GM21381 (cell line): ENCODE data around the gene CCSER2.
"Not testable (repeated sequence)": the region's sequence is repeated elsewhere in the genome, so short reads cannot be mapped to it uniquely, and the experiment has no call there.

Experiments
- ATAC-seq: cut with Tn5 transposase; IDR thresholded peaks from one replicate; pipeline ENCODE4 v1.9.1; 2021; ENCODE audit warnings: mild to moderate bottlenecking, moderate library complexity; ENCODE audit not compliant: unreplicated experiment

Gene CCSER2

DNA sequence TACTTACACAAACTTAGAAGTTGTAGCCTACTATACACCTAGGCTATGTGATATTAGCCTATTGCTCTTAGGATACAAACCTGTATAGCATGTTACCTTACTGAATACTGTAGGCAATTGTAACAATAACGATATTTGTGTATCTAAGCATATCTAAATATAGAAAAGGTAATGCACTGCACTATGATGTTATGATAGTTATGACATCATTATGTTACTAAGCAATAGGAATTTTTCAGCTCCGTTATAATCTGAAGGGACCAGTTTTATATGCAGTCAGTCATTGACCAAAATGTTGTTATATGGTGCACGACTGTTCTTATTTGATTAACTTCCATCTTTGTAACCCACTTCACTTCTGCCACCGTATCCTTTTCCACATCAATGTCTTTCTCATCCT lies 62.0 kb downstream of the CCSER2 start:
- no peak for ATAC-seq

DNA sequence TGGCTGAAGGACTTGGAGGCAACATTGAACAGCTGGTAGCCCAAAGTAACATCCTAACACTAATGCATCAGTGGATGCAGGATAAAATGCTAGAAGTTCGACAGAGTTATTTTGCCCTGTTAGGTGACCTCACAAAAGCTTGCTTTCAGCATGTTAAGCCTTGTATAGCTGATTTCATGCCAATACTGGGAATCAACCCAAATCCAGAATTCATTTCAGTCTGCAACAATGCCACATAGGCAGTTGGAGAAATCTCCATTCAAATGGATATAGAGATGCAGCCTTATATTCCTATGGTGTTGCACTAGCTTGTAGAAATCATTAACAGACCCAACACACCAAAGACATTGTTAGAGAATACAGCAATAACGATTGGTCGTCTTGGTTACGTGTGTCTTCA lies 62.9 kb downstream of the CCSER2 start:
- no peak for ATAC-seq

DNA sequence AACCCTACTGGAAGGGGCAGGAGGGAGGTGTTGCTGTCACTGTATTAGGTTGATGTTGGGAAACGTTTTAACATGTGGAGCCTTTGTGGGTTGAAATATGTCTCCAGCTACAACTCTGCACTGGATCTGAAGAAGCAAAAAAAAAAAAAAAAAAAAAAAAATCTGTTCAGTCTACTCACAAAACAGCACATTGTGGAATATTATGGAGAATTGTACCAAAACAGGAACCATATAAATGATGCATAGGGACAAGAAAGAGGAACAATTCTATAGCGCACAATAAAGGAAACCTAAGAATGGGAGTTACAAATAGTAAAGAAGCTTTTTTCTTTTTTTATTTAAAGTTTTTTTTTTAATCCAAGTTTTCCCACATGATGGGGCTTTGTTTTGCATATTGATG lies 63.8 kb downstream of the CCSER2 start:
- ATAC-seq, result no peak

DNA sequence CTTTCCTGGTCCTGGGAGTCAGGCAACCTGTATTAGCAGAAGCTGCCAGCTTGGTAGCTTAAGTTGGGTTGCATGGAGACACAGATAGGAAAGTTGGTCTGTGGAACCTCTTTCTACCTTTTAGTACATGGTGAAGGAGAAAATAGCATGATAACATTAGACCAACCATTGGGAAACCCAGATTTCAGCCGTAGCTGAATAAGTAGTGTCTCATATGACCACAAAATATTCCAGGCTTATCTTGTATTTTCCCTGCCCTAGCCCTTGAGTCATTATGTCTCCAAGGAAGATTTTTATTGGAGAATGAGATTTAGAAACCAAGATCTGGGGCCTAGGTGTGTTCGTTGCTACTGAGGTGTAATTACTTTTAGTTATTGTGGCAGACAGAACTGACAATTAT lies 67.2 kb downstream of the CCSER2 start:
- no peak for ATAC-seq

DNA sequence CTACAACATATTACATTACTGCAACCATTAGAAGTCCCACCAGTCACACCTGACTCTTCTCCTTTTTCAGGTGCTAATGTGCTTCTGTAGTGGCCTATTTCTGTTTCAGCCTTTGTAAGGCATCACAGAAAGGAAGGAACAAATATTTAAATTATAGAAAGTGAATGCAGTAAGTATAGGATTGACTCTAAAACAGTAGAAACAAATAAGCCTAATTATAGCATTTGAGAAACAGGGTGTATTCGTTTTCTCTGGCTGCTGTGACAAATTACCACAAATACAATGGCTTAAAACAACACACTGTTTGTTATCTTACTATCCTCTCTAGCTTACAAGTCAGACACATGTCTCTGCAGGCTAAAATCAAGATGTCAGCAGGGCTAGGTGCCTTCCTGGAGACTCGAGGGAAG lies 69.4 kb downstream of the CCSER2 start:
- ATAC-seq, result peak; percentile 74

DNA sequence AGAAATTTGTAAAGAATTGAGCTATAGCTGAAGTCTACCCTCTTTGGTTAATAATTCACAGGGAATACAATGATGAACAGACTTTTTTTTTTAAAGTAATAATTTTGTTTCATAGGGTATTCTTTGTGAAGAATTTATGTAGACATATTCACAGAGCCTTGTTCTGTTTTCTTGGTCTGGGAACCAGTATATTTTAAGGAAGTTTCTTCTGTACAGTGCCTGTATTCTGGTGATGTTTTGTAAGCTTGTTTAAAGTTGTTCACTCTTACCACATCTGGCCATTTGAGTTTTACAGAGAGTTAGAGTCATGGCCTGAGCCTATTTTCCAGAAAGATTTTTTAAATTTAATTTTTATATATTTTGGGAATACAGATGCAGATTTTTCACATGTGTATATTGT lies 70.3 kb downstream of the CCSER2 start:
- no peak for ATAC-seq

DNA sequence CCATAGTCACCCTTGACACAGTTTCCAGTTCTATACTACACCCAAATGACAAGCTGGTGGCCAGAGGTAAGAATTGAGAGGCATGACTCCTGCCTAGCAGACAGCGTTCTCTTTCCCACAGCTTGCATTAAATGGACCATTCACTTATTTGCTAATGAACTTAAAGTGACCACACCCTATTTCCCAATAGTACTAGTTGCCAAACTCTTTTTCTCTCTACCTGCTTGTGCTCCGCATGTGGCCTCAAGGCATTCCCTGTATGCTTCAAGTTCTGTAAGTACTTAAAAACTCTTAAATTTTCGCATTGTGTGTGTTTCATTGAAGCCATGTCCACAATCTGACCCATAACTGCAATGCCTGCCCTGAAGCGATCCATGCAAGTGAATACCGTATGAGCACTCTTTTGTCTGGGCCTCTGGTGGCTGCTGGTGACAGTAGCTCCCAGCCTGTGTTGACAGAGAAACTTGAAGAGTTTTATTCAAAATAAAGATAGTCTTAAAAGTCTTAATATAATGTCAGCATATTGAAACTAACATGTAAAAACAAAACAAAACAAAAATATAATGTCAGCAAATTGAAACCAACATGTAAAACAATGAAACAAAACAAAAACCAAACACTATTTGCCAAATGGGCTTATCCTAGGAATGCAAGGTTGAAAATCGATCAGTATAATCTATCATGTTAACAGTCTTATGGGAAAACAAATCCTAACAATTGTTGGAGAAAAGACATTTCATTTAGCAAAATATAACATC lies 73.6 kb downstream of the CCSER2 start:
- ATAC-seq, result no peak

DNA sequence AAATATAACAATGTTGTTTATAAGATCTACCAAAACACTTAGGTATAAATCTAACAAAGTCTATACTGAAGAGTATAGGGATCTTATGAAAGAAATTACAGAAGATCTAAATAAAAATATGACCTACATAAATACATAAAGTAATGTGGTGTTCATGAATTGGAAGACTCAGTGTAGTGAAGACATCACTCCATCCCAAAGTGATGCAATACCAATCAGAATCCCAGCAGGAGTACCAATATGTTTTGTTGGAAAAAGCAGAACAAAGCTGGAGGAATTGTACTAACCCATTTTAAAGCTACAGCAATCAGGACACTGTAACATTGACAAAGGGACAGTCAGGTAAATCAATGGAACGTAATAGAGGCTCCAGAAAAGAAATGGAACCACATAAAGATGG lies 76.4 kb downstream of the CCSER2 start:
- ATAC-seq, result no peak

DNA sequence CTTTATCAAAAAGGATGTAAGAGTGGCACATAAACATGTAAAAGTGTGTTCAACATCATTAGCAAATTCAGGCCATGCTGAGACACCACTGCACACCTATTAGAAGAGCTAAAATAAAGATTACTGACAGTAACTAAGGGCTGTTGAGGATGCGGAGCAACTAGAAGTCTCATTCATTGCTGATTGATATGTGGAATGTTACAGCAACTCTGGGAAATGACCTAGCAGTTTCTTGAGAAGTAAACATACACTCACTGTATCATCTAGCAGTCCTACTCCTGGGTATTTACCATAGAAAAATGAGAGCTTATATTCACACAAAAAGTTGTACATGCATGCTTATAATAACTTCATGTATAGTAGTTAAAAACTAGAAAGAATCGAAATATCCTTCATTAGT lies 77.3 kb downstream of the CCSER2 start:
- ATAC-seq, result no peak

DNA sequence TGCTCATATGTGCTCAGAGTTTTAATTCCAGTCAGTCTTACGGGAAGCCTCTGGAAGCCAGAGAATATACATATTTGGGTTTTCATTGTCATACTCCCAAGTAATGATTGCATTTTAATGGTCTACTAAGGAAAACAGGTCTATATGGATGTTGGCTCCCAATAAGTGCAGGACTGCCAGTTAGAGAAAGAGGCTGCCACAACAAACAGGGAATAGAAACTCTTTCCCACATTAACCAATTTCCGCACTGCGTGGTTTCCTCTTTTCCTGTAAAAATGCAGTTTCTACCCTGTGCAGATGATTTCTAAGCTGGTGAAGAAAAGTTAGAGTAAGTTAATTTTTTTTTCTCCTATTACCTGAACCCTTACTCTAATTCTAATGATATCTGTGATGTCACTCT lies 78.2 kb downstream of the CCSER2 start:
- ATAC-seq, result no peak

DNA sequence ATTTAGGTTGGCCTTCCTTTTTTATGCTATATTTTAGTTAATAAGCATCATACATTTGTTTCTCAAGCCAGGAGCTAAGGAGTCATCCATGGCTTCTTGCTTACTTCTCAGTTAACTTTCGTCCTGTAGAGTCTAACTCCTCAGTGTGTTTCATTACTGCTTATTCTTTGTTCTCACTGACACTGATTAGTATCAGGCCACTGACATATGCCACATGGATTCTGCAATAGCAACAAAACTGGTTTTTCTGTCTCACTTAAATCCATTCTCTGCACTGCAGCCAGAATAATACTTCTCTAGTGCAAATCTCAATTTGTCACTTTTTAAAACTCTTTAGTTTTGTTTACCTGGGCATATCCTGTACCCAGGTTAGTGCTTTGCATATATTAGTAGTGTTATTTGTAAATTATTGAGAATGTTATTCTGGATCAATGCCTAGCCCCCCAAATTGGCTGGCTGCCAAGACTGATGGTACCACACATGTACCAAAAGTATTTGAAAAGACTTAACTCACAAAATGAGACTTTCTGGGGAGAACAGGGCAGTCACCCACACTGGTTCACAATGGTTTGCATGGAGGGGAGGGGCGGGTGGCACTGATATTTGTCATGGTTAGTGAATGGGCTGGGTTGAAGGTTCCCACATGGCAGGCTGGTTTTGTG lies 79.1 kb downstream of the CCSER2 start:
- ATAC-seq, result no peak

DNA sequence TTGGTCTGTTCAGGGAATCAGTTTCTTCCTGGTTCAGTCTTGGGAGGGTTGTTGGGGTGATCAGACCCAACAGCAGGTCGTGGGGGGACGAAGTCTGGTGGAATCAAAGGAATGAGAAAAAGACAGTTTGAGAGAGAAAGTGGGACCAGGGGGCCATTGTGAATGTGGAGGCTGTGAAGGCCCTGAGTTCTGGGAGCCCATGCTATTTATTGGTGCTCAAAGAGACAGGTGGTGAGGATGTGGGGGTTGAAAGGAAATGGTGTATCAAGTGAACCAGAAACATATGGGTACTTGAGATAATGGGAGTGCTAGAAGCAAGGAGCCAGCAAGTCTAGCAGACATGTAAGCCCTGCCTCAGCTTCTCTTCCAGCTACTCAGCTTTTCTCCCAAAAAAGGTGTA lies 84.1 kb downstream of the CCSER2 start:
- no peak for ATAC-seq

DNA sequence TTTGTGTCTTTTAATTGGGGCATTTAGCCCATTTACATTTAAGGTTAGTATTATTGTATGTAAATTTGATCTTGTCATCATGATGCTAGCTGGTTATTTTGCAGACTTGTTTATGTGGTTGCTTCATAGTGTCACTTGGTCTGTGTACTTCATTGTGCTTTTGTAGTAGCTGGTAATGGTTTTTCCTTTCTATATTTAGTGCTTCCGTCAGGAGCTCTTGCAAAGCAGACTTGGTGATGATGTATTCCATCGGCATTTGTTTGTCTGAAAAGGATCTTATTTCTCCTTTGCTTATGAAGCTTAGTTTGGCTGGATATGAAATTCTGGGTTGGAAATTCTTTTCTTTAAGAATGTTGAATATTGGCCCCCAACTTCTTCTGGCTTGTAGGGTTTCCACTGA lies 85.7 kb downstream of the CCSER2 start:
- ATAC-seq, result not testable (repeated sequence)

DNA sequence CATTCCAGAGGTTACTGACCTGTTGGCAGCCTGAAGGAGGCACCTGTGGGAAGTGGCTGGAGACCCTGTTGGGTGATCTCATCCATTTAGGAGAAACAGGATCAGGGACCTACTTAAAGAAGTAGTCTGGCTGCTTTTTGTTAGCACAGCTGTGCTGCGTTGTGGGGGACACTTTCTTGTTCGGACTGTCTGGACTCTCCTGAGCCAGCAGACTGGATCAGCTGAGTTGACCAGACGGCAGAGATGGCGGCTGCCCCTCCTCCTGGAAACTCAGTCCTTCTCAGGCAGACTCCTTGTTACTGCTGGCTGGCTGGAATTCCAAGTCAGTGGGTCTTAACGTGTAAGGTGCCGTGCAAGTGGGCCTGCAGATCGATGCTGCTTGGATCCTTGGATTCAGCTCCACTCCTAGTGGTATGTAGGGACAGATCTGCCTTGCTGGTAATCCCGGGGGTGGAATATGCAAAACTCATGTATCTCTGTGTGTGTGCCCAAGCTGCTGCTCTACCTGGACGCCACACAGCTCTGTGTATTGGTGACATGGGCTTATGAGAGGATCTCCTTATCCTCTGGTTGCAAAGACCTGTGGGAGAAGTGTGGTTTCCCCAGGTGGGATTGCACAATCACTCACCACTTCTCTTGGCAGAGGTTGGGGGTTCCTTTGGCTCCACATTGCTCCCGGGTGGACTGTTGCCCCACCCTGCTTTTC lies 87.3 kb downstream of the CCSER2 start:
- no peak for ATAC-seq

DNA sequence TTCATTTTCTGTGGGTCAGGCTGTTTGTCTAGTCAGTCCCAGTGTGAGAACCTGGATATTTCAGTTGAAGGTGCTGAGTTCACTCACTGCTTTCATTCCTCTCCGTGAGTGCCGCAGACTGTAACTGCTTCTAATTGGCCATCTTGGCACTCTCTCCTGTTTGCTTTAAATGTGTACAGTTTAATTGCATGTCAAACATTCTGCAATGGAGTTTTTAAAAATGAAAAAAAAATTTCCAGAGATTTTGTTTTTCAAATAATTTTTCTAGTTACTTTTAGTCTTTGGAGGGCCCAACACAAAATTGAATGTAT lies 87.8 kb downstream of the CCSER2 start:
- ATAC-seq, result no peak

DNA sequence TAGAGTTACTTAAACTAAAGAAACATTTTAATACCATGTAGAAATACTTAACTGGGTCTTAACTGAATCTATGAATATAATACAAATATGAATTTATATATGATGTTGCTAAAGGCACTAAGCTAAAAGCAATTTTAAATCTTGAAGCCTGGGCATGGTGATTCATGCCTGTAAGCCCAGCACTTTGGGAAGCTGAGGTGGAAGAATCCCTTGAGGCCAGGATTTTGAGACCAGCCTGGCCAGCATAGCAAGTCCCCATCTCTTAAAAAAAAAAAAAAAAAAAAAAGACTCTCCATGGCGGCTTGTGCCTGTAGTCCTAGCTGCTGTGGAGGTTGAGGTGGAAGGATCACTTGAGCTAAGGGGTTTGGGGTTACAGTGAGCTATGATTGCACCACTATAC lies 95.3 kb downstream of the CCSER2 start:
- ATAC-seq, result no peak

DNA sequence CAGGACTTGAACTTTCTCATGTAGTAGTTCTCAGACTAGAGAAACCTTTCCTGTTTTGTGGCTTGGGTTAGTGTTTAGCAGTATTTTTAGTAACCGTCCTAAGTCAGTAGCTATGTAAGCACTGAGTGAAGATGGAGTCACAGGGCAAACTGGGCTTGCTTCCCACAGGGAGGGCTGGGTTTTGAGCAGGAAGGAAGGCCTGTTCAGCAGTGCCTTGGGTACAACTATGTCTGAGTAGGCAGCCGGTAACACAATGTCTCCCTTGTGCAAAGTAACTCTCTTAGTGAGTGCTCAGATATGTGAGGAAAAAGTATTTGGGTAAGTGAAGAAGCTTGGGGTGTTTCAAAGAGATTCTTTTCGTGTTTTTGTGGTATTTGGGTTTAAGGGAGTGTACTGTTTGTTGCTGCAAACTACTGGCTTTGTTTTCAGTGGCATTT lies 96.4 kb downstream of the CCSER2 start:
- ATAC-seq, result no peak

DNA sequence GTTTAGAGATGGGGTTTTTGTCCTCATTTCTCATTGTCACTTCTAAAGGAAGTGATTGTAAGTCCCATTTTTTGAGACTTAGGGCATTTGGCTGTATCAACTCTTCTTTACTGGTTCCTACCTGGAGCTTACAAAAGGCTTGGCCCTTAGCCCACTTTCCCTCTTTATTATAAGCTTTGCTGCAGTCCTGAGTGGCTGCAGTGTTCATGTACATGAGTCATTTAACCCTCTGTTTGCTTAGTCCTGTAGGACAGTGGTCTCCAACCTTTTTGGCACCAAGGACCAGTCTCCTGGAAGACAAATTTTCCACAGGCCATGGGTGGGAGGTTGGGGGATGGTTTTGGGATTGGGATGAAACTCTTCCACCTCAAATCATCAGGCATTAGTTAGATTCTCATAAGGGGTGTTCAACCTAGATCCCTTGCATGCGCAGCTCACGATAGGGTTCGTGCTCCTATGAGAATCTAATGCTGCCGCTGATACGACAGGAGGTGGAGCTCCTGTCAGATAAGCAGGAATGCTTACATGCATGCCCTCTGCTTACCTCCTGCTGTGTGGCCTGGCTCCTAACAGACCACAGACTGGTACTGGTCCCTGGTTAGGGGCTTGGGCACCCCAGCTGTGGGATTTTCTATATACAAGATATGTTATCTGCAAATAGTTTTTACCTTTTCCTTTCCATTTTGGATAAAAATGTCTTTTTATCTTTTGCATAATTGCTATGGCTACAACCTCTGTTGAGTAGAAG lies 99.7 kb downstream of the CCSER2 start:
- ATAC-seq, result no peak

DNA sequence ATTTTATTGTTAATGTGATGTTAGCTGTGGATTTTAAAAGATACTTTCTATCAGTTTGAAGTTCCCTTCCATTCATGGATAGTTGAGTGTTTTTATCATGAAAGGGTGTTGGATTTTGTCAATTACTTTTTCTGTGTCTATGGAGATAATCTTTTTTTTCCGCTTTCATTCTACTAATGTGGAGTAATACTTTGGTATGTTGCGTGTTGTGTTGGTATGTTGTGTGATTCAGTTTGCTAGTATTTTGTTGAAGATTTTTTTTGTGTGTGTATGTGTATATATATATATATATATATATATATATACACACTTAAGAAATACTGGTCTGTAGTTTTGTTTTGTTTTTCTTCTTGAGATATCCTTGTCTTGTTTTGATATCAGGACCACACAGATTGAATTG lies 100.3 kb downstream of the CCSER2 start:
- ATAC-seq, result no peak

DNA sequence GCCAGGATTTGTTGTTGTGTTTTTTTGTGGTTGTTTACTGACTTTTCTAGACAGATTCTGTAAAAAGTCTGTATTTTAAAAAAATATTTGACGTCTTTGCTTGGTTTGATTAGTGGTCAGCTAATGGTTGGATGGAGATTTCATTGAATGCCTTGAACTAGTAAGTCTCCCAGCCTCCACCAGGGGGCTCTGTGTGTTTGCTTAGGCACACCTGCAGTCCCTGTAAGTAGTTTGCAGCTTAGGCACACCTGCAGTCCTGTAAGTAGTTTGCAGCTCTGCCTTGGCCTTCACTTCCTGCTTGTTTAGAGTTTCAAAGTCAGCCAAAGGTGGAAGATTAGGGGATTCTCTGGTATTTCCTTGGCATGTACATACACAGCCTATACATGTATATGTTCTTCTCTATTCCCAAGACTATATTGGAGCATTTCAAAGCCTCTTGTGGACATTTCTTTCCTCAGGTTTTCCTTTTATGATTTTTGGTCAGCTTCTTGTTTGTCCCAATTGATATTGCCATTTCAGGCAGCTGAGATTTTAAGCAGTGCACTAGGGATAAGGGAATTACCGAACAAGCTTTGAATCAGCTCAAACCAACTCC lies 101.6 kb downstream of the CCSER2 start:
- peak; percentile 97 for ATAC-seq

DNA sequence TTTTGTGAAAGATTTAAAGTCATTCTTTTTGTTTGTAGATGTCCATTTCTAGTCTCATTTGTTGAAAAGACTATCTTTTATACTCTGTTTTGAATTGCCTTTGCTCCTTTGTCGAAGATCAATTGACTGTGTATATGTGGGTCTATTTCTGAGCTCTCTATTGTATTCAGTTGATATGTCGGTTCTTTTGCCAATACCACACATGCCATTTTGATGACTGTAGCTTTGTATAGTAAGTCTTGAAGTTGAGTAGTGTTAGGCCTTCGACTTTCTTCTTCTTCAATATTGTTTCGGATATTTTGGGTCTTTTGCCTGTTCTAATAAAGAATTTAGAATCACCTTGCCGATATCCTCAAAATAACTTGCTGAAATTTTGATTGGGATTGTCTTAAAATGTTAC lies 104.5 kb downstream of the CCSER2 start:
- ATAC-seq, result no peak
